ENCODE data around the gene S100A6.

DNA sequence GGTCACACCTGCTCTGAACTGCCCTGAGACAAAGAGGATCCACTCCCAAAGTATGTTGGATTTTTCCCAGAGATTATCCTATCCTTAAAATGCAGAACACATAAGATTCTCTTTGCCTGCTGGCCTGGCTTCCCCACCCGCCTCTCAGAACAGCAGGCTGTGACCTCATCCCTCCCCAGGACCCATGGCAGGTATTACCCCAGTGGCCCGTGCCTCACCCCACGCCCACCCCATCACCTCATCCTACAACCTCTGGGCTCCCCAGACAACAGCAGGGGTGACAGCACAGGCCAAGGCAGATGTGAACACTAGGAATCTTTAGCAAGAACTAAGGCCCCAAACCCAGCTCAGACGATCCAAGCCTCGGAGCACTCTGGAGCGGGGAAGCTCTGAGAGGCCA lies 40.3 kb downstream of the S100A6 start:
- TF ChIP-seq, protein P1, sequence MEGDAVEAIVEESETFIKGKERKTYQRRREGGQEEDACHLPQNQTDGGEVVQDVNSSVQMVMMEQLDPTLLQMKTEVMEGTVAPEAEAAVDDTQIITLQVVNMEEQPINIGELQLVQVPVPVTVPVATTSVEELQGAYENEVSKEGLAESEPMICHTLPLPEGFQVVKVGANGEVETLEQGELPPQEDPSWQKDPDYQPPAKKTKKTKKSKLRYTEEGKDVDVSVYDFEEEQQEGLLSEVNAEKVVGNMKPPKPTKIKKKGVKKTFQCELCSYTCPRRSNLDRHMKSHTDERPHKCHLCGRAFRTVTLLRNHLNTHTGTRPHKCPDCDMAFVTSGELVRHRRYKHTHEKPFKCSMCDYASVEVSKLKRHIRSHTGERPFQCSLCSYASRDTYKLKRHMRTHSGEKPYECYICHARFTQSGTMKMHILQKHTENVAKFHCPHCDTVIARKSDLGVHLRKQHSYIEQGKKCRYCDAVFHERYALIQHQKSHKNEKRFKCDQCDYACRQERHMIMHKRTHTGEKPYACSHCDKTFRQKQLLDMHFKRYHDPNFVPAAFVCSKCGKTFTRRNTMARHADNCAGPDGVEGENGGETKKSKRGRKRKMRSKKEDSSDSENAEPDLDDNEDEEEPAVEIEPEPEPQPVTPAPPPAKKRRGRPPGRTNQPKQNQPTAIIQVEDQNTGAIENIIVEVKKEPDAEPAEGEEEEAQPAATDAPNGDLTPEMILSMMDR (conservative IDR thresholded peaks at IDR 0.05 in 1 of 2, IDR thresholded peaks at IDR 0.05 in 1 of 2; ENCODE audit: low read depth in 1 of 2, low read length in 2 of 2) = no peak
- no peak for TF ChIP-seq EZH2 (IDR thresholded peaks at IDR 0.05; ENCODE audit: low read length, missing control alignments)
